COLO668 (cell line): Measurements from ENCODE around the gene NINJ1.

Experiments
- DNase-seq: peaks from one replicate; lab custom pipeline; 2025; ENCODE audit not compliant: unreplicated experiment; lab: John Stamatoyannopoulos, UW

NINJ1 gene

DNA sequence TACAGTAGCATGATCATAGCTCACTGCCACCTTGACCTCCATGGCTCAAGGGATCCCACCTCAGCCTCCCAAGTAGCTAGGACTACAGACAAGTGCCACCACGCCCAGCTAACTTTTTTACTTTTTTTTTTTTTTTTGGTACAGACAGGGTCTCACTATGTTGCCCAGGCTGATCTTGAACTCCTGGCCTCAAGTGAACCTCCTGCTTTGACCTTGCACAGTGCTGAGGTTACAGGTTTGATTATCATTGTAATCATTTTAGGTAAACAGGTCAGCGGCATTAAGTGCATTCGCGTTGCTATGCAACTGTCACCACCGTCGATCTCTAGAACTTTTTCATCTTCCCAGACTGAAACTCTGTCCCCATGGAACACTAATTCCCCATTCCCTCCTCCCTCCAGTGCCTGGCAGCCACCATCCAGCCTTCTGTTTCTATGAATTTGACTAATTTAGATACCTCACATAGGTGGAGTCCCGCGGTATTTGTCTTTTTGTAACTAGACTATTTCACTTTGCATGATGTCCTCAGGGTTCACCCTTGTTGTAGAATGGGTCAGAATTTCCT, 43.9 kb downstream of the NINJ1 start:
- DNase-seq = no peak

DNA sequence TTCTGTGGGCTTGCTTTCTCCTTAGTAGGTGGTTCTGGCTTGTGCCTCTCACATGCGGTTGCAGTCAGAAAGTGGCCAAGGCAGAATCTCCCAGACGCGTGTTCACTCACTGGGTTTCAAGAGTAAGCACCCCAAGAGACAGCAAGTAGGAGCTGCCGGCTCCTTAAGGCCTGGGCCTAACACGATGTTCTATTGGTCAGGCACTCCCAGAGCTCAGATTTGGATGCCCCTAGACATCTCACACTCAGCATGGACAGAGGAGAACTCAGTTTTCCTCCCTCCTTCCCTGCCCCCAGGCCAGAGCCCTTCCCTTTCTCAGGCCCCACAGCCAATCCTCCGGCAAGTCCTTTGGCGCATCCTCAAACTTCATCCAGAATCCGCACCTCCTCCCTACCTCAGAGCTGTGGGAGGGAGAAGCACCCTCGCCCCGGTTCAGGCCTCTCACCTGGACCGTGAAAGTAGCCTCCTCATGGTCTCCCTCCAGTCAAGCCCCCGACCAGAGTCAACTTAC, 44.5 kb downstream of the NINJ1 start:
- DNase-seq = no peak

DNA sequence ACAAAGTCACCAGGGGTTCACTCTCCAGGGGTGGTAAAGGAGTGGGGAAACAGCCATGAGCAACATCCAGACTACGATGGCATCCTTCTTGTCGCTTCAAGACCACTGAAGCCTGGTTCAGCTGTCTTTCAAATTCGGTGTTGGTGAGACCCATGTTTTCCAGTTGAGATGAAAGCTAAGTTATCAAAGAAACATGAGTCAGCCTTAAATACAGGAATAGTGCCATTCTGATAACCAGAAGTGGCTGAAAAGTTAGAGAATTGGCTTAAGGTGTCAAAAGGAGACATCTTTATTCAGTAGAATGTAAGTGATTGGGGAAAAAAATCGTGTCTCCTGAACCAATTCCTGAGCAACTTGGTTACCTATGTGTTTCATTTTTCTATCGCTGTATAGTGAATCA, 45.0 kb downstream of the NINJ1 start:
- DNase-seq = no peak

DNA sequence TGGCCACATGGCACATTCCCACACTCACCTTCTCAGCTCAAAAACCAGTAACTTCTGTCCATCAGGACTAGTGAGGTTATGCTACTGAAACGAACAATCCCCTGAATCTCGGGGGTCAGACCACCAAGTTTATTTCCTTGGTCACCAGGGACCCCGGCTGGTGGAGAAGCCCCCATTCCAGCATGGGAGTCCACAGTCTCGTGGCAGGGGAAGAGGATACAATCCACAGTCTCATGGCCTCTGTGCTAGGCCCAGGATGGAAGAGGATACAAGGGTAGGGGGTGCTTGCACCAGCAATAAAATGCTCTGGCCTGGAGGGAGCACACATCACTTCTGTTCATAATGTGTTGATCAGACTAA, 45.4 kb downstream of the NINJ1 start:
- DNase-seq = no peak

DNA sequence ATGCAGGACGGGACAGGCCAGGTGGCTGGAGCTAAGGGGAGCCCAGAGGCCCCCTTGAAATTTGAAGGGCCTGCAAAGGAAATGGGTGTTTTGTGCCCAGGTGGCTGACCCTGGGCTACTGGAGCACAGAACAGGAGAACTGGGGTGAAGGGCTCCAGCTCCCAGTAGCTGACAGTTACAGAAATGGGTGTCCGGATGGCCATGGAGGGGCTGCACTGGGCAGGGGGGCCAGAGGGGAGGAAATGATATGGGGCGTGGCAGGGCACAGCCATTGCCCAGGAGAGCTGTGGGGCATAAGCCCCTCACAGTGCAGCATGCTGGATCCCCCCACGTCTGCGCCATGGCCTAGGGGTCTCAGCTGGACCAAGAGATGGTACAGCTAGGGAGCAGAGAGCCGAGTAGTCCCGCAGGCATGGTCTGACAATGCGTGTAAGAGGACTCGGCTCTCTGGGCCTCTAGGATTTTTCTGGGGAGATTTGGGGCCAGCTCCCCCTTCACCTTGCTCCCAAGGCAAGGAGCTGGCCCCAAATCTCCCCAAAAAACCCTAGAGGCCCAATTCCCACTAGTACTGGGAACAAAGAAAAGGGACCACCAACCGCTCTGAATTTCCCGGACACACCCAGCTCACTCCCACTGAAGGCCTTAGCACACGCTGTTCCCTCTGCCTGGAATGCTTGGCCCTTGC, 45.9 kb downstream of the NINJ1 start:
- DNase-seq = no peak

DNA sequence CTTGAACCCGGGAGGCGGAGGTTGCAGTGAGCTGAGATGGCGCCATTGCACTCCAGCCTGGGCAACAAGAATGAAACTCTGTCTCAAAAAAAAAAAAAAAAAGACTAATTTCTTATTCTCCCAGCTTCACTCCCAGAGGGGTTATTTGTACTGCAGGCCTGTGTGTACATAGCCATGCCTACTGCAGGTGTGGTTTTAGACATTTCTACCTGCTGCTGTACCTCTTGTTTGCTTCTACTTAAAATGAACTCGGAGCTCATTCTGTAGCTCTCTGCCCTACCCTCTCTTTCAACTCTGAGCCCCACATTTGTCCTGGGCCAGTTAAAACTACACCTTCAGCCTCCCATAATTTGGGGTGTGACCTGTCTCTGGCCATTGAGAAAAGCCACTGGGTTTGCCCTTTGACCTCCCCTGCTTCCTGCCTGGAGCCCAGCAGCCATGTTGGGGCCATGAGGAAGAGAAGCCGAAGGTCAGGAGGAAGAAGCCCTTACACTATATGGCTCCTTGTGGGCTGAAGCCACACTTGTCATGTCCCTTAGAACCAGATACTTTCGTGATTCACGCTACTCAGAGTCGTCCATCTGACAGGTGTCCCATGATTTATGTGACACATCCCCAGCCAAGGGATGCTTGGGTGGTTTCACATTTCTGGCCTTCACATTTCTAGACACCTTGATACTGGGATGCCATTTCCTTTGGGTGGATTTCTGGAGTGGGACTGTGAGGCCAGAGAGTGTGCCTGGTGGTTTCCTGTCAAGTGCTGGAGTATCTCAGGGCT, 47.4 kb downstream of the NINJ1 start:
- DNase-seq = no peak

DNA sequence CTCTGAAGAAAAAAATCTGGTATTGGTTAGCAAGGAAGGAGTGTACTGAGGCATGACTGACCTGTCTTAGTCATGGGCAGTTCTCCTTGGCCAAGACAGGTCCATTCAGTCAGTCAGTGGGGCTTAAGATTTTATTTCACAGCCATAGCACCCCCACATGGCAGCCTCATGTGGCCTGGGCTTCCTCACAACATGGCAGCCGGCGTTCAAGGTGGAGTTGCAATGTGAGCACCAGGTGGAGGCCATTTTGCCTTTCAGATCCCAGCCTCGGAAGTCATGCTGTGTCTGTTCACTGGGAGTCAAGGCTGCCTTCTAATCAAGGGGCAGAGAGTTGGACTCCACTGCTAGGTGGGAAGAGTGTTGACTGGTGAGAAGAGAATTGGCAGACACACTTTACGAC, 48.4 kb downstream of the NINJ1 start:
- no peak for DNase-seq

DNA sequence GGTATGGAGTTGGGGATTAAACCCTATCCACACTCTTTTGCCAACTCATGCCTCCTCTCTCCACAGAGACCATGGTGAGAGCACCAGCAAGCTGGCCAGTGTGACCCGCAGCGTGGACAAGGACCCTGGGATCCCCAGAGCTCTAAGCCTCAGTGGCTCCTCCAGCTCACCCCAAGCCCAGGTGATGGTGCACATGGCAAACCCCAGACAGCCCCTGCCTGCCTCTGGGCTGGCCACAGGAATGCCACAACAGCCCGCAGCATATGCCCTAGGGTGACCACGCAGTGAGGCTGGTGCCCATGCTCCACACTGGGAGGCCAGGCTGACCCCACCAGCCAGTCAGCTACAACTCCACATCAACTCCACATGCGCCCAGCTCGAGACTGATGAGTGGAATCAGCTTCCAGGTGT, 49.6 kb downstream of the NINJ1 start:
- no peak for DNase-seq

DNA sequence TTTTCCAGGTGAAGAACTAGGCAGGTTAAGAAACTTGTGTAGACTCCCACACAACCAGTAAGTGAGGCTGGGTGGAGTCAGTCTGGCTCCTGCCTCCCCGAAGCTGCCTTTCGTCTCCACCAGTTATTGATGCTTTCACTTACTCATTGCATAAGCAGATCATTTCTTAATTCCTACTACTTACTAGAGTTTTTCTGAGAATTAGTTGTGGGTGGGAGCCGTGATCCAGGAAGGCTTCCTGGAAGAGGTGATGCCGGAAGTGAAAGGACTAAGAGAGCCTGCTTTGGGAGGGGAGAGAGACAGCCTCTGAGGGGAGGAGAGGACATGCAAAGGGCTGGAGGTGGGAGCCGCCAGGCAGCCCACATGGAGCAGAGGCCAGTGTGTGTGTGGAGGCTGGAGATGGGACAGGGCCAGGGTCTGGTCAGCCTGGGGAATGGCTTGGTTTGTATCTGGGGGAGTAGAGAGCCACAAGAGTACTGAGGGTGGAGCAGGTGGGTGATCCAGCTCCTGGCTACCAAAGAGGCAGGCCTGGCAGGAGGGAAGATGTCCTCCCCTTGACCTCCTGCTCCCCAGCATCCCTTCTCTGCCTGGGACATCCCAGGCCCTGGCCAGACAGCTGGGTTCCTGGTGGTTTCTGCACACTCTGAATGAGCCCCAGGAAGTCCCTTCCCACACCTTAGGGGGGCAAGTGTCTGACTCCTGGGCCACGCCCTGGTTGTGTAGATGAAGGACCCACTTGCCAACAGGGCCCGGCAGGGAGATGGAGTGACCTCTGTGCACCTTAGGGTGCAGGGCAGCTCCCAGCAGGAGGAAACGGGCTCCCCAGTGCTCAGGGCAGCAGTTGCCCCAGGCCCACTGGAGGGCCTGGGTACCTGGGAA, 50.2 kb downstream of the NINJ1 start:
- no peak for DNase-seq

DNA sequence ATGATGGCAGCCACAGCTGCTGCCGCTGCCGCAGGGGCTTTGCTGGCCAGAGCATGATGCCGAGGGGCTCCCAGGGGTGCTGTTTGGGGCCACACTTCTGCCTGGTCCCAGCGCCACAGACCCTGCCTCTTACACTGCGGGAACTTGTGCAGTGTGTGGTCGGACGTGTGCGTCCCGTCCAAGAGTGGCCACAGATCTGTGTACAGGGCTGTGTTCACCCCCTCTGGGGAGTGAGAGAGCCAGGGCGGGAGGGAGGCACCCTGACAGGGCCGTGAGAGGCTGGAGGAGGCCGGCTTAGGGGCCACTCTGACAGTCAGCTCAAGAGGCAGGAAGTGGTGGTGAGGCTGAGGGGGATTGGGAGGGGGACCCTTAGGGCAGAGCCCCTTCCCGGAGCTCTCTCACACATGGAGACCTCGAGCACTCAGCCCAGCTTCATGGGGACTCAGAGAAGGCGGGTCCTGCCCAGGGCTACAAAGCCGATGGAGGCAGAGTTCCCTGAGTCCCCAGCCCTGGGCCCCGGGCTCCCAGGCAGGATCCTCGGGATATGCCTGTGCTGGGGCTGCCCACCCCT, 51.1 kb downstream of the NINJ1 start:
- DNase-seq = no peak

DNA sequence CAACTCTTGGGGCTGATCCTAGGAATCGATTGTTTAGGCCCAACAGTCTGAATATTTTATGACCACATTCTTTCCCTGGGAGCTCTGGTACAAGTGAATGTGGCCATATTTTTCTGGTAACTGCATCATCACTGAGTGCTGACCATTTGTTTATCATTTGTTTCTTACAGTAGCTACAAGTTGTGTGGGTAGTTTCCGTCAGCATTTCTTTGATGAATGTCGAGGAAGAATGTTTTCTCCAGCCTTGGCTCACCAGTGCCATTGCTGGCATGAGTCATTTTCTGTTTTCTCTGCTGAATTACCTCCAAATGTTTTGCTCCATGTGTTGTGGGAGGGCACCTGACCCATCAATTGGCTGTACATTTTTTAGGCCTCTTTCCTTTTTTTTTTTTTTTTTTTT, 52.1 kb downstream of the NINJ1 start:
- DNase-seq = no peak

DNA sequence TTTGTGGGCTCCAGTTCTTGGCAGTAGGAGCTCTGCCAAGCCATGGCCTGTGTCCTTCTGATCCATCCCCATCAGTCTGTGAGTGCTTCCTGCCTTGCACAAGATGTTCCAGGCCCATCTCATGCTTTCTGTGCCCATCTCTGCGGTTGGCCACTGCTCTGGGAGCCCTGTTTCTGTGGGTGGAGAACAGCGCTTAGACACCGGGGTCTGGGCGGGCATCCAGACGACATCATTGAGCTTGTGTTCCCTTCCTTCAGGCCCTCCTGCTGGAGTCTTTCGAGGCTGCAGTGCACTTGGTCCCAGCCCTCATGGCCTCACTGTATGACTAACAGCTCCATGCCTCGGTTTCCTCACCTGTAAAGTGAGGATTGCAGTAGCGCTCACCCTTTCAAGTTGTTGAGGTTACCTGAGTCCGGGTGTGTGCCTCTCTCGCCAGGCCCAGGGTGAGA, 52.9 kb downstream of the NINJ1 start:
- no peak for DNase-seq

DNA sequence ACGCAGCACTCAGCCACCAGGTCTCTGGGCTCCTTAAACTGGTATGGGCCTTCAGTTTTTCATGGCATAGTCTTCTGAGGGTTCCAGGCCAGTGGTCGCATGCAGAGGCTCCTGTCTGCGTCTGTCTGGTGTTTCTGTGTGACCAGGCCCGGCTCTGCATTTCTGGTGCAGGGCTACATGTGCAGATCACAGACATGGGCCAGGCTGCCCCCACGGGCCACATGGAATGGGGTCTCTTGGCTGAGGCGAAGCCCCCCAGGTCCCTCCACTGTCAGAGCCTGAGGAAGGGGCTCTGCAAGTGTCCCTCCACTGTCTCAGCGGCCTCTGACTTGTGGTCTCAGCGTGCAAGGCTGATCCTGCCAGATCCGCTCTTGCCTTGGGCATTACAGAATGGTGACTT, 53.6 kb downstream of the NINJ1 start:
- no peak for DNase-seq

DNA sequence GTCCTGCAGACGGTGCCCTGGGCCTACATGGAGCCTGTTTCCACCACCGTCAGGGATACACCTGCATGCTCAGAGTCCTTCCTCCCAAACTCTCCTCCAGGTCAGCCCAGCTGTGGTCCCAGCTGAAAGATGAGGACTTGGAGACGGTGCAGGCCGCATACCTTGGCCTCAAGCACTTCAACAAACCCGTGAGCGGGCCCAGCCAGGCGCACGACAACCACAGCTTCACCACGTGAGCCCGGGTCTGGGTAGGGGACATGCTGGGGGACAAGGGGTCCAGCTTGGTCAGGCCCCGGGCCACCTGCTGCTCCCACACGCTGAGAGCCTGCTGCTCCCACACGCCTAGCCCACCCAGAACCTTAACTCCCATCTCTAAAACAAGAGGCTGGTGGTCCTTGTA, 54.7 kb downstream of the NINJ1 start:
- no peak for DNase-seq

DNA sequence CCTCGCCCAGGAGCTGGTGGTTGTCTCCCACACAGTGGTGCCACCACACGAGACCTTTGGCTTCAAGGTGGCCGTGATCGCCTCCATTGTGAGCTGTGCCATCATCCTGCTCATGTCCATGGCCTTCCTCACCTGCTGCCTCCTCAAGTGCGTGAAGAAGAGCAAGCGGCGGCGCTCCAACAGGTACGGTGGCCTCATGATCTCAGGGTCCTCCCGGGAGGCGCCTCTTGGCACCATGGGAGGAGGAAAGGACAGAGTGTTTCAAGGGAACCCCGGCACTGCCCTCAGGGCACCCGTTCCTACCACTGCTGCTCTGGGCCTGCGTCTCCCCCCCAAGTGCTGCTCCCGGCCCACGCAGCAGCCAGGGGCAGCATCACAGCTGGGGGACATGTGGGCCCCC, 56.2 kb downstream of the NINJ1 start:
- DNase-seq = no peak

DNA sequence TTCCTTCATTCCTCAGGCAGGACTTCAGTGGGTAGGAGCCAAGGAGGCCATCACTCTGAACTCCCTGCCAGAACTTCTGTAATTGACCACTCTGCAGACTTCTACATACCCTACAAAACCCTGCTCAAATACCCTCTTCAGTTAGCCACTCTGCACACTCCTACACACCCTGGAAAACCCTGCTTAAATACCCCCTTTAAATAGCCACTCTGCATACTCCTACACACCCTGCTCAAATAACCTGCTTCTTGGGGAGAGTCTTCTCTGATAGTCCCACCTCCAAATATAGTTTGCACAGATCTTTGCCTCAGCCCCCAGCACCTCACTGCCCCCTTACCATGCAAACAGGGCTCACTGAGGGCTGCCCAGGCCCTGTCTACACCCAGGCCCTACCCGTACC, 56.7 kb downstream of the NINJ1 start:
- DNase-seq = no peak

DNA sequence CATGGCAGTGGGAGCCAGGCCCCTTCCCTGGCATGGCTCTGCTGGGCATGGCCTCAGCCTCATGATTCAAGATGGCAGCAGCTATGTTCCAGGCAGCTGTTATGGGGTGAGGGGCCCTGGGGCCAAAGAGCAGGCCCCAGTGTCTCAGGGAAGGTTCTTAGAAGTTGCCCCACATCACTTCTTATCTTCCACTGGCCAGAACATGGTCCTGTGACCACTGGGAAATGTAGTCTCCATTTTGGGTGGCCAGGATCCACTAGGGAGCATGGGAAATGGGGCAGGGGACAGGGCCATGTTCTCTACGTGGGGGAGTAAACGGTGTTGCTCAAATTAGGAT, 57.3 kb downstream of the NINJ1 start:
- no peak for DNase-seq

DNA sequence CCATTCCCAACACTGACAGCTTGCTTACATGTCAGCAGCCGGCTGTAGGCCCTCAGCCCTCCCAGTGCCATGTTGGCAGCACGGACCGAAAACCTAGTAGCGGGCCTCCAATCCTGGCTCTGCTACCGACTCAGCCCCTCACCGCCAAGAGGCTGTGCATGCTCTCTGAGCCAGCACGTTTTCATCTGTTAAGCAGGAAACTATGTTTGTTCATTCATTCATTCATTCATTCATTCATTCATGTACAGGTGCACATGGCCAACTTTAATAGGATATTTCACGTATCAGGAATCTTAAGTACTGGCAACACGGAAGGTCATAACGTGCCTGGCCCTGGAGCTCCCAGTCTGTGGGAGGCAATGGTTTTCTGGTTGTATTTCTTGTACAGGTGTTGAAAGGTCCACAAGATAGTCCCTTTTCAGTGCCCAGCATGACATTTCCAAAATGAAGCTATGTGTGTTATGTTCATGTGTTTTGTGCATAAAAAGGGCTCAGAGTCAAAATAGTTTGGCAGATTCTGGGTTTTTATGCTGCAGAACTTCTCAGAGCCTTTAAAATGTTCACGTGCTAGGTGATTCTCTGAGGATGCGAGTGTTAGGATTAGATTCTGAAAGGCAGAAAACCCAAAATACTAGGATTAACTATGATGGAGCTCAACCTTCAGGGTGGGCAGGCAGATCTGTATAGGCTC, 57.8 kb downstream of the NINJ1 start:
- no peak for DNase-seq

DNA sequence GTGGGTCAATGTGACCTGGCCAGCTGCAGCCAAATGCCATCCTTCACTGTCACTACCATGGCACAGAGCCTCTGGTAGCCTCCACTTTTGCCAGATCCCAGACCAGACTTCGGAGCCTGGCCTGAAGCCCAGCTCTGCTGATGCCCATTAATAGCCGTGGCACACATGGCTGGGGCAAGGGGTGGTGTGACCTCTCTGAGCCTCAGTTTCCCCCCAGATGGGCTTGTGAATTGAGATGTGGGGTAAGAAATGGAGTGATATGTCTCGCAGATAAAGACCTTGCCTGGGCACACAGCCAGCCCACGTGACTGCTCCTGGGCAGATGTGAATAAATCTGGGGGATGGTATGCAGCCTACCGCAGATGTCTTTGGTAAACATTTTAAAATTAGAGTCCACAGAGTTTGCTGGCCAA, 61.7 kb downstream of the NINJ1 start:
- DNase-seq = peak; percentile 42
